H9 (cell line): ENCODE results near the gene PCDHAC2. TPM values are rescaled to one million over a fixed set of nuclear protein-coding genes. Genes with fewer than 3 reads are reported as not detected.

Experiments
- DNase-seq: peaks from one replicate; pipeline ENCODE4 v3.0.0-alpha.2; 2017
- H2AFZ ChIP-seq: one replicate; pipeline ENCODE4 v1.6.1; 2013; ENCODE audit warnings: mild to moderate bottlenecking, low read length, control low read depth, moderate library complexity
- H2AK5ac ChIP-seq: 2 replicates; pipeline ENCODE4 v1.6.1; 2013; ENCODE audit warnings: low read length, control low read depth, mixed read lengths; ENCODE audit not compliant: insufficient read length
- H2BK120ac ChIP-seq: one replicate; pipeline ENCODE4 v1.6.1; 2013; ENCODE audit warnings: low read depth, mild to moderate bottlenecking, low read length, control low read depth, inconsistent platforms; ENCODE audit not compliant: poor library complexity, severe bottlenecking
- H2BK12ac ChIP-seq: 2 replicates; pipeline ENCODE4 v1.6.1; 2013; ENCODE audit warnings: low read length, control low read depth, mixed read lengths, low read depth; ENCODE audit not compliant: insufficient read length
- H2BK15ac ChIP-seq: 2 replicates; pipeline ENCODE4 v1.6.1; 2013; ENCODE audit warnings: low read depth, low read length, control low read depth
- H2BK20ac ChIP-seq: one replicate; pipeline ENCODE4 v1.6.1; 2013; ENCODE audit warnings: low read depth, mild to moderate bottlenecking, low read length, control low read depth, inconsistent platforms; ENCODE audit not compliant: poor library complexity, severe bottlenecking
- H2BK5ac ChIP-seq: 2 replicates; pipeline ENCODE4 v1.6.1; 2013; ENCODE audit warnings: low read length, control low read depth, mixed read lengths; ENCODE audit not compliant: insufficient read length
- H3K14ac ChIP-seq: 2 replicates; pipeline ENCODE4 v1.6.1; 2013; ENCODE audit warnings: low read length, control low read depth; ENCODE audit not compliant: insufficient read depth
- H3K18ac ChIP-seq: 2 replicates; pipeline ENCODE4 v1.6.1; 2013; ENCODE audit warnings: low read depth, mild to moderate bottlenecking, mixed read lengths, low read length, control low read depth; ENCODE audit not compliant: insufficient read length
- H3K23ac ChIP-seq: 2 replicates; pipeline ENCODE4 v1.6.1; 2013; ENCODE audit warnings: low read length, control low read depth, mixed read lengths, low read depth; ENCODE audit not compliant: insufficient read length
- H3K23me2 ChIP-seq: 2 replicates; pipeline ENCODE4 v1.6.1; 2013; ENCODE audit warnings: low read depth, mild to moderate bottlenecking, mixed read lengths, low read length, control low read depth; ENCODE audit not compliant: insufficient read length, poor library complexity, severe bottlenecking
- H3K27ac ChIP-seq: 2 replicates; pipeline ENCODE4 v1.5.1; 2013; ENCODE audit warnings: low read length, control low read depth, mixed read lengths, low read depth; ENCODE audit not compliant: insufficient read length
- H3K27me3 ChIP-seq: 2 replicates; pipeline ENCODE4 v1.6.1; 2013; ENCODE audit warnings: low read length, control low read depth, inconsistent platforms; ENCODE audit not compliant: insufficient read depth
- H3K4ac ChIP-seq: 2 replicates; pipeline ENCODE4 v1.6.1; 2013; ENCODE audit warnings: low read depth, mild to moderate bottlenecking, control low read depth, inconsistent platforms, low read length, moderate library complexity
- H3K4me1 ChIP-seq: 2 replicates; pipeline ENCODE4 v1.6.1; 2013; ENCODE audit warnings: low read length, control low read depth, inconsistent platforms; ENCODE audit not compliant: insufficient read depth
- H3K4me2 ChIP-seq: 2 replicates; pipeline ENCODE4 v1.6.1; 2013; ENCODE audit warnings: low read length, control low read depth, mixed read lengths; ENCODE audit not compliant: insufficient read length, insufficient read depth
- H3K56ac ChIP-seq: 2 replicates; pipeline ENCODE4 v1.6.1; 2013; ENCODE audit warnings: low read depth, mild to moderate bottlenecking, mixed read lengths, low read length, control low read depth; ENCODE audit not compliant: insufficient read length
- H3K79me1 ChIP-seq: 2 replicates; pipeline ENCODE4 v1.6.1; 2013; ENCODE audit warnings: low read depth, mild to moderate bottlenecking, moderate library complexity, low read length, control low read depth, inconsistent platforms; ENCODE audit not compliant: insufficient read depth, poor library complexity, severe bottlenecking
- H3K79me2 ChIP-seq: 2 replicates; pipeline ENCODE4 v1.6.1; 2013; ENCODE audit warnings: low read length, control low read depth, inconsistent platforms; ENCODE audit not compliant: insufficient read depth
- H3K9ac ChIP-seq: 2 replicates; pipeline ENCODE4 v1.6.1; 2013; ENCODE audit warnings: low read length, control low read depth, mixed read lengths; ENCODE audit not compliant: insufficient read length; ENCODE audit errors: extremely low read depth
- H3K9me3 ChIP-seq: one replicate; pipeline ENCODE4 v1.6.1; 2013; ENCODE audit warnings: low read depth, low read length, inconsistent platforms; ENCODE audit not compliant: control insufficient read depth
- H3T11ph ChIP-seq: one replicate; pipeline ENCODE4 v1.6.1; 2013; ENCODE audit warnings: mild to moderate bottlenecking, low read length, control low read depth, inconsistent platforms
- H4K20me1 ChIP-seq: one replicate; pipeline ENCODE4 v1.6.1; 2013; ENCODE audit not compliant: control insufficient read depth, insufficient read length, insufficient read depth
- H4K5ac ChIP-seq: 2 replicates; pipeline ENCODE4 v1.6.1; 2013; ENCODE audit warnings: low read depth, mild to moderate bottlenecking, mixed read lengths, low read length, control low read depth; ENCODE audit not compliant: insufficient read length
- H4K8ac ChIP-seq: replicated peaks from 2 replicates; pipeline ENCODE4 v1.6.1; 2013; ENCODE audit warnings: low read length, control low read depth, mixed read lengths, low read depth; ENCODE audit not compliant: insufficient read length
- H4K91ac ChIP-seq: 2 replicates; pipeline ENCODE4 v1.6.1; 2013; ENCODE audit warnings: low read depth, mild to moderate bottlenecking, moderate library complexity, mixed read lengths, low read length, control low read depth; ENCODE audit not compliant: insufficient read length
- H3K27ac Mint-ChIP-seq, 3 experiments: 2 replicates in 2 of 3; 3 replicates in 1 of 3; pipeline ENCODE4 v1.8.0; 2020 to 2021; ENCODE audit warnings: mixed read lengths in 3 of 3, mild to moderate bottlenecking in 1 of 3, moderate library complexity in 1 of 3
- H3K27me3 Mint-ChIP-seq: 2 replicates; pipeline ENCODE4 v1.8.0; 2021; ENCODE audit warnings: low read depth, mild to moderate bottlenecking, moderate library complexity, mixed read lengths
- H3K36me3 Mint-ChIP-seq, 3 experiments: 2 replicates in 2 of 3; 3 replicates in 1 of 3; pipeline ENCODE4 v1.8.0; 2020 to 2021; ENCODE audit warnings: low read depth in 3 of 3, mixed read lengths in 3 of 3; ENCODE audit not compliant: insufficient read depth in 1 of 3
- H3K4me1 Mint-ChIP-seq, 2 experiments: 2 replicates each; pipeline ENCODE4 v1.8.0; 2020; ENCODE audit warnings: mixed read lengths in 2 of 2
- H3K4me3 Mint-ChIP-seq, 2 experiments: 2 replicates in 1 of 2; 3 replicates in 1 of 2; pipeline ENCODE4 v1.8.0; 2020 to 2021; ENCODE audit warnings: mild to moderate bottlenecking in 2 of 2, mixed read lengths in 2 of 2, moderate library complexity in 1 of 2
- H3K9me3 Mint-ChIP-seq, 2 experiments: 2 replicates in 1 of 2; 3 replicates in 1 of 2; pipeline ENCODE4 v1.8.0; 2020; ENCODE audit warnings: mild to moderate bottlenecking in 2 of 2, mixed read lengths in 2 of 2, moderate library complexity in 1 of 2
- WGBS: extraction: QIAGEN DNeasy Blood & Tissue Kit; methylation state at CpG from one replicate; pipeline ENCODE4 v1.1.7; 2013; ENCODE audit warnings: missing lambda C conversion rate, low lambda C conversion rate, mixed read lengths; ENCODE audit not compliant: insufficient read length; ENCODE audit errors: extremely low coverage; 5-methylcytosine and 5-hydroxymethylcytosine counted together
- total RNA-seq: library from RNA; stranded (reverse); gene quantifications from 2 replicates; pipeline ENCODE4 v1.2.1, GENCODE V29; 2021
- TF ChIP-seq, protein P1 (sequence below): fragments of 200-600 bp; sonication (generic); conservative IDR thresholded peaks from 3 replicates; pipeline ENCODE4 v1.8.0; 2021; ENCODE audit warnings: antibody characterized with exemption, mild to moderate bottlenecking

The PCDHAC2 gene
- total RNA-seq, 1 experiment from 2014 or later = 4.8 TPM

- Histone ChIP-seq H3K14ac (no peak overlapping the region), H3K4ac (no peak overlapping the region), H3K4me1 (peaks cover 7% of the 10 kb centered on the region; the same call in 1 of the 2 replicates), H3K79me1 (no peaks in the 10 kb centered on the region), H3K27ac (no peak overlapping the region), H3K56ac (no peak overlapping the region), H4K8ac (no peak overlapping the region), H4K20me1 (no peaks in the 10 kb centered on the region), H3K9me3 (no peaks in the 10 kb centered on the region), H2AK5ac (no peak overlapping the region), H4K5ac (no peak overlapping the region), H2BK15ac (no peak overlapping the region), H3K79me2 (no peaks in the 10 kb centered on the region), H3K23ac (no peak overlapping the region), H3K27me3 (no peaks in the 10 kb centered on the region), H3K23me2 (no peaks in the 10 kb centered on the region), H3K9ac (no peak overlapping the region), H2BK20ac (no peak overlapping the region), H4K91ac (no peak overlapping the region), H2BK5ac (no peak overlapping the region), H3K4me2 (no peak overlapping the region), H2BK120ac (no peak overlapping the region), H2BK12ac (no peak overlapping the region), H3K18ac (no peak overlapping the region), H3T11ph (no peak overlapping the region), H2AFZ (no peak overlapping the region)
- H3K4me1 Mint-ChIP-seq = peaks cover 19% of the 10 kb centered on the region in 2 experiments
- WGBS = no CpG with 5 or more reads among the region's 1 CpG
- no peak overlapping the region for H3K4me3 Mint-ChIP-seq
- peaks cover 0 to 3% (median 0%) of the 10 kb centered on the region in 3 experiments; a peak in 1 of 7 replicates for H3K36me3 Mint-ChIP-seq
- H3K27ac Mint-ChIP-seq = no peak overlapping the region
- no peaks in the 10 kb centered on the region for H3K9me3 Mint-ChIP-seq
- DNase-seq = no peak
- H3K27me3 Mint-ChIP-seq = no peaks in the 10 kb centered on the region
- TF ChIP-seq, protein P1, sequence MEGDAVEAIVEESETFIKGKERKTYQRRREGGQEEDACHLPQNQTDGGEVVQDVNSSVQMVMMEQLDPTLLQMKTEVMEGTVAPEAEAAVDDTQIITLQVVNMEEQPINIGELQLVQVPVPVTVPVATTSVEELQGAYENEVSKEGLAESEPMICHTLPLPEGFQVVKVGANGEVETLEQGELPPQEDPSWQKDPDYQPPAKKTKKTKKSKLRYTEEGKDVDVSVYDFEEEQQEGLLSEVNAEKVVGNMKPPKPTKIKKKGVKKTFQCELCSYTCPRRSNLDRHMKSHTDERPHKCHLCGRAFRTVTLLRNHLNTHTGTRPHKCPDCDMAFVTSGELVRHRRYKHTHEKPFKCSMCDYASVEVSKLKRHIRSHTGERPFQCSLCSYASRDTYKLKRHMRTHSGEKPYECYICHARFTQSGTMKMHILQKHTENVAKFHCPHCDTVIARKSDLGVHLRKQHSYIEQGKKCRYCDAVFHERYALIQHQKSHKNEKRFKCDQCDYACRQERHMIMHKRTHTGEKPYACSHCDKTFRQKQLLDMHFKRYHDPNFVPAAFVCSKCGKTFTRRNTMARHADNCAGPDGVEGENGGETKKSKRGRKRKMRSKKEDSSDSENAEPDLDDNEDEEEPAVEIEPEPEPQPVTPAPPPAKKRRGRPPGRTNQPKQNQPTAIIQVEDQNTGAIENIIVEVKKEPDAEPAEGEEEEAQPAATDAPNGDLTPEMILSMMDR = no peak
Measured at GRCh38 chr5:140978983-140979382, 12.7 kb downstream of the PCDHAC2 start.
